ENCODE data around the gene OGFOD3.
"Not testable (repeated sequence)": the region's sequence is repeated elsewhere in the genome, so short reads cannot be mapped to it uniquely, and the experiment has no call there.

Gene OGFOD3

GRCh38 chr17:82386255-82386831, 32.0 kb downstream of the OGFOD3 start:
- no peak for DNase-seq

GRCh38 chr17:82385559-82386254, 32.7 kb downstream of the OGFOD3 start:
- no peak for DNase-seq

GRCh38 chr17:82384730-82385481, 33.5 kb downstream of the OGFOD3 start:
- DNase-seq = no peak

- DNase-seq = no peak
Observed at GRCh38 chr17:82384051-82384729, 34.2 kb downstream of the OGFOD3 start.

- DNase-seq = no peak
Observed at GRCh38 chr17:82383411-82383810, 35.0 kb downstream of the OGFOD3 start.

- no peak for DNase-seq
Observed at GRCh38 chr17:82382933-82383255, 35.5 kb downstream of the OGFOD3 start.

GRCh38 chr17:82382220-82382932, 36.0 kb downstream of the OGFOD3 start:
- not testable (repeated sequence) for DNase-seq

GRCh38 chr17:82381703-82382009, 36.7 kb downstream of the OGFOD3 start:
- not testable (repeated sequence) for DNase-seq

GRCh38 chr17:82380860-82381702, 37.3 kb downstream of the OGFOD3 start:
- no peak for DNase-seq

GRCh38 chr17:82378741-82379021, 39.7 kb downstream of the OGFOD3 start:
- DNase-seq = no peak

- no peak for DNase-seq
Observed at GRCh38 chr17:82377924-82378740, 40.3 kb downstream of the OGFOD3 start.

GRCh38 chr17:82377294-82377693, 41.1 kb downstream of the OGFOD3 start:
- DNase-seq = not testable (repeated sequence)

- DNase-seq = no peak
Observed at GRCh38 chr17:82376042-82376730, 42.2 kb downstream of the OGFOD3 start.

GRCh38 chr17:82375359-82376041, 42.9 kb downstream of the OGFOD3 start:
- no peak for DNase-seq

GRCh38 chr17:82374626-82375331, 43.6 kb downstream of the OGFOD3 start:
- no peak for DNase-seq

- DNase-seq = no peak
Observed at GRCh38 chr17:82373731-82374625, 44.4 kb downstream of the OGFOD3 start.

GRCh38 chr17:82373072-82373452, 45.3 kb downstream of the OGFOD3 start:
- not testable (repeated sequence) for DNase-seq

- no peak for DNase-seq
Observed at GRCh38 chr17:82372249-82373071, 45.9 kb downstream of the OGFOD3 start.
